Gastrocnemius medialis (tissue), 4 donors: ENCODE results near the gene YOD1. TPM values are rescaled to one million over a fixed set of nuclear protein-coding genes. Genes with fewer than 3 reads are reported as not detected.

Source experiments
- ATAC-seq, 2 donors: fragments of 150-250 bp; one replicate each; pipeline ENCODE4 v1.9.1; 2016
- DNase-seq, 2 donors: peaks; one replicate each; pipeline ENCODE4 v3.0.0-alpha.2; 2019
- H3K27ac ChIP-seq, 4 donors: fragments of 200-600 bp; sonication (generic); 1 replicate in 1 of 4; 2 replicates in 3 of 4; pipeline ENCODE4 v1.5.1; 2016 to 2018; ENCODE audit warnings: mild to moderate bottlenecking in 2 of 4, moderate library complexity in 1 of 4
- H3K27me3 ChIP-seq, 3 donors: fragments of 200-600 bp; sonication (generic) in 2 of 3; 1 replicate in 1 of 3; 2 replicates in 2 of 3; pipeline versions ENCODE4 v1.5.1 to v1.6.0; 2016 to 2019; ENCODE audit warnings: mild to moderate bottlenecking in 1 of 3, moderate library complexity in 1 of 3
- H3K36me3 ChIP-seq, 2 donors: fragments of 200-600 bp; sonication (generic) in 1 of 2; one replicate each; pipeline ENCODE4 v1.5.1; 2017 to 2018
- H3K4me1 ChIP-seq, 2 donors: fragments of 200-600 bp; sonication (generic) in 1 of 2; one replicate each; pipeline ENCODE4 v1.5.1; 2016 to 2017; ENCODE audit warnings: mild to moderate bottlenecking in 2 of 2
- H3K4me3 ChIP-seq, 4 donors: fragments of 200-600 bp; sonication (generic) in 3 of 4; 1 replicate in 1 of 4; 2 replicates in 3 of 4; pipeline ENCODE4 v1.5.1; 2016 to 2019; ENCODE audit warnings: mild to moderate bottlenecking in 2 of 4
- H3K9me3 ChIP-seq, 3 donors: fragments of 200-600 bp; sonication (generic) in 2 of 3; 1 replicate in 1 of 3; 2 replicates in 2 of 3; pipeline ENCODE4 v1.5.1; 2016 to 2019
- POLR2A ChIP-seq, 2 donors: fragments of 450-650 bp; IDR thresholded peaks; one replicate each; pipeline ENCODE4 v1.6.1; 2017; ENCODE audit warnings: antibody characterized with exemption in 2 of 2, mild to moderate bottlenecking in 2 of 2, moderate library complexity in 2 of 2
- in situ Hi-C, 4 donors: fragments of 200-750 bp; cut with MboI; loops; one replicate each; pipeline versions ENCODE4 v1.15.0 to v1.8.0; 2017; ENCODE audit warnings: low sequenced_read_pairs in 4 of 4
- intact Hi-C: fragments of 100-400 bp; cut with DNase I; formaldehyde crosslinking; loops from one replicate; pipeline ENCODE4 v1.15.1; 2023; ENCODE audit warnings: low total_unique reads
- total RNA-seq, 4 donors: library from RNA; depleted of rRNA; stranded (reverse); fragments of >200 nt; gene quantifications; one replicate each; pipeline versions ENCODE4 v1.1.0 to v1.2.3, GENCODE V29; 2016
- TF ChIP-seq, protein P1 (sequence below), 5 experiments: fragments of 450-650 bp in 3 of 5; fragments of 200-600 bp in 2 of 5; sonication (generic) in 2 of 5; IDR thresholded peaks in 4 of 5; conservative IDR thresholded peaks in 1 of 5; 1 replicate in 4 of 5; 2 replicates in 1 of 5; pipeline ENCODE4 v1.5.1; 2016 to 2019; ENCODE audit warnings: antibody characterized with exemption in 5 of 5, mild to moderate bottlenecking in 3 of 5, moderate library complexity in 3 of 5

The YOD1 gene
- total RNA-seq, 4 donors from 2014 or later = 3.0 to 6.7 (median 6.2) TPM

- ATAC-seq (no peak), DNase-seq (no peak)
- Histone ChIP-seq H3K9me3 (no peaks in the 10 kb centered on the region), H3K36me3 (no peaks in the 10 kb centered on the region), H3K4me1 (peaks cover 16 to 20% of the 10 kb centered on the region in 2 donors), H3K27ac (peak overlapping the region in 1 of 4 donors; percentile 10), H3K27me3 (no peaks in the 10 kb centered on the region), H3K4me3 (no peak overlapping the region)
- TF ChIP-seq, protein P1, sequence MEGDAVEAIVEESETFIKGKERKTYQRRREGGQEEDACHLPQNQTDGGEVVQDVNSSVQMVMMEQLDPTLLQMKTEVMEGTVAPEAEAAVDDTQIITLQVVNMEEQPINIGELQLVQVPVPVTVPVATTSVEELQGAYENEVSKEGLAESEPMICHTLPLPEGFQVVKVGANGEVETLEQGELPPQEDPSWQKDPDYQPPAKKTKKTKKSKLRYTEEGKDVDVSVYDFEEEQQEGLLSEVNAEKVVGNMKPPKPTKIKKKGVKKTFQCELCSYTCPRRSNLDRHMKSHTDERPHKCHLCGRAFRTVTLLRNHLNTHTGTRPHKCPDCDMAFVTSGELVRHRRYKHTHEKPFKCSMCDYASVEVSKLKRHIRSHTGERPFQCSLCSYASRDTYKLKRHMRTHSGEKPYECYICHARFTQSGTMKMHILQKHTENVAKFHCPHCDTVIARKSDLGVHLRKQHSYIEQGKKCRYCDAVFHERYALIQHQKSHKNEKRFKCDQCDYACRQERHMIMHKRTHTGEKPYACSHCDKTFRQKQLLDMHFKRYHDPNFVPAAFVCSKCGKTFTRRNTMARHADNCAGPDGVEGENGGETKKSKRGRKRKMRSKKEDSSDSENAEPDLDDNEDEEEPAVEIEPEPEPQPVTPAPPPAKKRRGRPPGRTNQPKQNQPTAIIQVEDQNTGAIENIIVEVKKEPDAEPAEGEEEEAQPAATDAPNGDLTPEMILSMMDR (IDR thresholded peaks at IDR 0.05 in 4 of 5, conservative IDR thresholded peaks at IDR 0.05 in 1 of 5) = no peak
- no peak for TF ChIP-seq POLR2A (IDR thresholded peaks at IDR 0.05)
- intact Hi-C loops = loop anchor here (10.0 kb wide), 1 partner anchor 45 kb away; the partner anchor contains the start of gene C1orf116
- in situ Hi-C loops = loop anchor here in 3 of 4 donors (5.0 to 10.0 kb wide), 2 partner anchors 37 to 325 kb away; no protein-coding TSS in a partner anchor
Observed at GRCh38 chr1:207079706-207080241, 28.8 kb upstream of the YOD1 start.

- no peaks in the 10 kb centered on the region for H3K27me3 ChIP-seq
- in situ Hi-C loops (loop anchor here in 2 of 4 donors (5.0 to 10.0 kb wide), 2 partner anchors 36 to 326 kb away; no protein-coding TSS in a partner anchor), intact Hi-C loops (no loop called here)
- peaks cover 0 to 2% of the 10 kb centered on the region in 2 donors for H3K36me3 ChIP-seq
- no peak for ATAC-seq
- no peaks in the 10 kb centered on the region for H3K9me3 ChIP-seq
- no peak overlapping the region for H3K27ac ChIP-seq
- H3K4me1 ChIP-seq = peaks cover 16 to 20% of the 10 kb centered on the region in 2 donors
- no peak for DNase-seq
- H3K4me3 ChIP-seq = no peak overlapping the region
- TF ChIP-seq POLR2A (IDR thresholded peaks at IDR 0.05) = no peak
- TF ChIP-seq, protein P1 (IDR thresholded peaks at IDR 0.05 in 4 of 5, conservative IDR thresholded peaks at IDR 0.05 in 1 of 5) = no peak
Observed at GRCh38 chr1:207078578-207079132, 27.6 kb upstream of the YOD1 start.

- Histone ChIP-seq H3K36me3 (peaks cover 0 to 11% of the 10 kb centered on the region in 2 donors), H3K4me3 (no peak overlapping the region), H3K4me1 (peaks cover 16 to 20% of the 10 kb centered on the region in 2 donors), H3K27me3 (no peaks in the 10 kb centered on the region), H3K27ac (peak overlapping the region; percentile 4 to 72 (median 36)), H3K9me3 (no peaks in the 10 kb centered on the region)
- in situ Hi-C loops = loop anchor here in 2 of 4 donors (5.0 to 10.0 kb wide), 2 partner anchors 35 to 327 kb away; no protein-coding TSS in a partner anchor
- TF ChIP-seq, protein P1 (IDR thresholded peaks at IDR 0.05 in 4 of 5, conservative IDR thresholded peaks at IDR 0.05 in 1 of 5) = peak; percentile 78 to 94 (median 85)
- TF ChIP-seq POLR2A (IDR thresholded peaks at IDR 0.05) = no peak
- ATAC-seq (peak; percentile 88 to 91), DNase-seq (peak; percentile 46 to 62)
- intact Hi-C loops = loop anchor here (1.0 kb wide), 1 partner anchor 27 kb away; no protein-coding TSS in a partner anchor
Observed at GRCh38 chr1:207077470-207078377, 26.7 kb upstream of the YOD1 start.

- intact Hi-C loops = loop anchor here (1.0 kb wide), 1 partner anchor 27 kb away; no protein-coding TSS in a partner anchor
- Histone ChIP-seq H3K36me3 (peaks cover 0 to 18% of the 10 kb centered on the region in 2 donors), H3K9me3 (no peaks in the 10 kb centered on the region), H3K4me1 (peaks cover 16 to 20% of the 10 kb centered on the region in 2 donors), H3K27me3 (no peaks in the 10 kb centered on the region), H3K4me3 (no peak overlapping the region), H3K27ac (peak overlapping the region; percentile 4 to 72 (median 36))
- in situ Hi-C loops = loop anchor here in 2 of 4 donors (5.0 to 10.0 kb wide), 2 partner anchors 35 to 328 kb away; no protein-coding TSS in a partner anchor
- TF ChIP-seq, protein P1 (IDR thresholded peaks at IDR 0.05 in 4 of 5, conservative IDR thresholded peaks at IDR 0.05 in 1 of 5) = no peak
- TF ChIP-seq POLR2A (IDR thresholded peaks at IDR 0.05) = no peak
- DNase-seq = no peak
- ATAC-seq = no peak
Observed at GRCh38 chr1:207077012-207077411, 26.0 kb upstream of the YOD1 start.
